ENCODE data around the gene GSDMA. TPM values are rescaled to one million over a fixed set of nuclear protein-coding genes. Genes with fewer than 3 reads are reported as not detected.

The GSDMA gene
- total and polyA plus RNA-seq, 12 donors = 0.14 to 2.2 (median 1.3) TPM; not detected in 5

GRCh38 chr17:39981207-39981741, 18.5 kb downstream of the GSDMA start:
- Histone ChIP-seq H3K9me3 (replicated peaks in 1 of 3) (no peaks in the 10 kb centered on the region), H3K4me3 (peak overlapping the region; percentile 63 to 88 (median 79)), H3K27ac (peak overlapping the region in 4 of 5 donors; percentile 79 to 91 (median 89)), H3K36me3 (replicated peaks in 1 of 2) (peaks cover 0 to 22% of the 10 kb centered on the region in 2 donors), H3K27me3 (no peaks in the 10 kb centered on the region), H3K4me1 (replicated peaks in 1 of 2) (peaks cover 11 to 26% of the 10 kb centered on the region in 2 donors)
- DNase-seq = no peak
- intact Hi-C loops (cut with DNase I) = loop anchor here in 1 of 2 donors (10.0 kb wide), 1 partner anchor 64 kb away; no protein-coding TSS in a partner anchor
- TF ChIP-seq POLR2A (IDR thresholded peaks at IDR 0.05) = no peak
- TF ChIP-seq, protein P1, sequence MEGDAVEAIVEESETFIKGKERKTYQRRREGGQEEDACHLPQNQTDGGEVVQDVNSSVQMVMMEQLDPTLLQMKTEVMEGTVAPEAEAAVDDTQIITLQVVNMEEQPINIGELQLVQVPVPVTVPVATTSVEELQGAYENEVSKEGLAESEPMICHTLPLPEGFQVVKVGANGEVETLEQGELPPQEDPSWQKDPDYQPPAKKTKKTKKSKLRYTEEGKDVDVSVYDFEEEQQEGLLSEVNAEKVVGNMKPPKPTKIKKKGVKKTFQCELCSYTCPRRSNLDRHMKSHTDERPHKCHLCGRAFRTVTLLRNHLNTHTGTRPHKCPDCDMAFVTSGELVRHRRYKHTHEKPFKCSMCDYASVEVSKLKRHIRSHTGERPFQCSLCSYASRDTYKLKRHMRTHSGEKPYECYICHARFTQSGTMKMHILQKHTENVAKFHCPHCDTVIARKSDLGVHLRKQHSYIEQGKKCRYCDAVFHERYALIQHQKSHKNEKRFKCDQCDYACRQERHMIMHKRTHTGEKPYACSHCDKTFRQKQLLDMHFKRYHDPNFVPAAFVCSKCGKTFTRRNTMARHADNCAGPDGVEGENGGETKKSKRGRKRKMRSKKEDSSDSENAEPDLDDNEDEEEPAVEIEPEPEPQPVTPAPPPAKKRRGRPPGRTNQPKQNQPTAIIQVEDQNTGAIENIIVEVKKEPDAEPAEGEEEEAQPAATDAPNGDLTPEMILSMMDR (IDR thresholded peaks at IDR 0.05) = no peak
- WGBS, 4 donors = 0 to 1% (median 1%) methylated on average over 6 to 15 of the region's 15 CpGs

DNA sequence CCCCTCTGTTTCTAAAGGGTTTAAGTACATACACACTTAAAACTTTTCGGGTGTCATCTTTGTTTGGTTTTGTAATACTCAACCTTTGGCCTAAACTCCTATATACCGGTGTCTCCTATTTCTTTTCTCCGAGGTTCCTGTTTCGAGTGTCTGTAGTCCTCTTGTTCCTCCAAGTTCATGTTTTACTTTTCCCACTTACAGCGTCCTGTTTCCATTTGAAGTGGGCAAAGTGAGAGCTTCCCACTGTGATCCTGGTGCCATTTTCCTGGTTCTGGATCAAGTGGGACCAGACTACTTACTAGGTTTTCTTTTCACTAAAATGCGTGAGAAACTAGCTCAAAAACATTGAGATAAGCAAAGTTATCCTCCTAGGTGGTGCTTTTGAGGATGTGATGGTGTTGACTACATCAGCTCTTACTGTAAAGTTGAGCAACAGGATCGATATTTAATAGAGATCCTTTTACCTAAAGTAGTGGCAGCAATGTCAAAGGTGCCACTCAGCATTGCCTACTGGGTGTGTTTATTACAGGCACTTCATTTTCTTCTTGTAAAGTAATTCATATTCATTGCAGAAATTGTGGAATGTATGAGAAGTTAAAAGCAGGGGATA, 19.1 kb downstream of the GSDMA start:
- 20 to 22% (median 21%) methylated on average over 7 of the region's 7 CpGs for WGBS, 4 donors
- H3K27ac ChIP-seq = peak overlapping the region in 1 of 5 donors; percentile 88
- intact Hi-C loops (cut with DNase I) = loop anchor here in 1 of 2 donors (10.0 kb wide), 1 partner anchor 63 kb away; no protein-coding TSS in a partner anchor
- TF ChIP-seq POLR2A (IDR thresholded peaks at IDR 0.05) = no peak
- TF ChIP-seq, protein P1 (IDR thresholded peaks at IDR 0.05) = no peak
- no peaks in the 10 kb centered on the region for H3K27me3 ChIP-seq
- H3K9me3 ChIP-seq (replicated peaks in 1 of 3) = no peaks in the 10 kb centered on the region
- peaks cover 0 to 28% of the 10 kb centered on the region in 2 donors for H3K36me3 ChIP-seq (replicated peaks in 1 of 2)
- H3K4me1 ChIP-seq (replicated peaks in 1 of 2) = peaks cover 11 to 26% of the 10 kb centered on the region in 2 donors
- H3K4me3 ChIP-seq = peak overlapping the region in 3 of 4 donors; percentile 76 to 88 (median 82)
- DNase-seq = no peak

- peaks cover 0 to 91% of the 10 kb centered on the region in 2 donors for H3K36me3 ChIP-seq (replicated peaks in 1 of 2)
- peaks cover 0 to 2% of the 10 kb centered on the region in 2 donors for H3K4me1 ChIP-seq (replicated peaks in 1 of 2)
- TF ChIP-seq, protein P1 (IDR thresholded peaks at IDR 0.05) = no peak
- no peak for TF ChIP-seq POLR2A (IDR thresholded peaks at IDR 0.05)
- intact Hi-C loops (cut with DNase I) = loop anchor here in 1 of 2 donors (10.0 kb wide), 1 partner anchor 56 kb away; no protein-coding TSS in a partner anchor
- no peaks in the 10 kb centered on the region for H3K9me3 ChIP-seq (replicated peaks in 1 of 3)
- no peak overlapping the region for H3K4me3 ChIP-seq
- no peaks in the 10 kb centered on the region for H3K27me3 ChIP-seq
- no peak overlapping the region for H3K27ac ChIP-seq
- DNase-seq = no peak
- 83 to 87% (median 85%) methylated on average over 6 to 11 of the region's 11 CpGs for WGBS, 4 donors
Measured at GRCh38 chr17:39988206-39988810, 25.5 kb downstream of the GSDMA start.

- no peaks in the 10 kb centered on the region for H3K9me3 ChIP-seq (replicated peaks in 1 of 3)
- intact Hi-C loops (cut with DNase I) = no loop called here
- H3K4me3 ChIP-seq = no peak overlapping the region
- H3K36me3 ChIP-seq (replicated peaks in 1 of 2) = peaks cover 0 to 91% of the 10 kb centered on the region in 2 donors
- TF ChIP-seq, protein P1 (IDR thresholded peaks at IDR 0.05) = no peak
- TF ChIP-seq POLR2A (IDR thresholded peaks at IDR 0.05) = no peak
- 89 to 94% (median 93%) methylated on average over 5 to 11 of the region's 11 CpGs for WGBS, 4 donors
- no peaks in the 10 kb centered on the region for H3K27me3 ChIP-seq
- H3K27ac ChIP-seq = no peak overlapping the region
- peaks cover 0 to 4% of the 10 kb centered on the region in 2 donors for H3K4me1 ChIP-seq (replicated peaks in 1 of 2)
- no peak for DNase-seq
Measured at GRCh38 chr17:39994448-39994847, 31.6 kb downstream of the GSDMA start.
